GM19372 (cell line): ENCODE results near the gene GABPB1.
"Not testable (repeated sequence)": the region's sequence is repeated elsewhere in the genome, so short reads cannot be mapped to it uniquely, and the experiment has no call there.

ENCODE experiments used
- ATAC-seq: cut with Tn5 transposase; IDR thresholded peaks from one replicate; pipeline ENCODE4 v1.9.1; 2021; ENCODE audit warnings: mild to moderate bottlenecking, low read depth, moderate library complexity; ENCODE audit not compliant: unreplicated experiment

Gene GABPB1

DNA sequence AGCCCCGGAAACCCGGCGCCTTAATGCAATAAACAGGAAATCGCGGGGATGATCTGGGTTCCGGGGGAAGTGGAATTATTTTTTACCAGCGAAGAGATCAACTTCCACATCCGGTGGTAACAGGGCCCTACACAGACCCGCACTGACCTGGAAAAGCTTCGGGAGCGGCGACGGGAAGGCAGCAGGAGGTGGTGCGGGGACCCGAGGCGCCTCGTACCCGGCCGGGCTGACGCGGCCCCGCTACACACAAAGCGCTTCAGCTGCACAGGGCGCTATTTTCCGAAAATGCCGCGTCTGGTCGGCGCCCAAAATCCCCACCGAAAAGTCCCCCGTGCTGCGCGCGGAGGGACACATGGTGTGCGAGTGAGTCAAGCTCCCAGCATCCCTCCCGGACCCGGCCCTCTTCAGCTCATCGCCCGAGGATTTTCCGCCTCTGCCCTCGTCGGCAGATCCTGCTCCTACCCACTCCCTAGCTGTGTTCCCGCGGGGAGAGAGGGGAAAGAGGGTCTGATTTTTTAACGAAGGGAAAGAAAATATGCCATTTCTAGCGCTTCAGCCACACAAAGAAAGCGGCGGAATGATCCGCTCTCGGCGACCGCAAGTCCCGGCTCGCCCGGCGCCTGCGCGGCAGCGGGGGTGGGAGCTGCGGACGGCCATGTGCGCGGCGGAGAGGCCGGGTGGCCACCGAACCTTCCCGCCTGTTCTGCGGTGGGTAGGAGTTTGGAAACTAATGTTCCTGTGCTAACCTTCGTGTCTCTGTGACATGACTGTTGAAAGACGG, at the start of gene GABPB1:
Gene GABPB1 (minus strand): TSS at position 361 of the 781 bp plus-strand sequence. CDS start 45,400 bp downstream, outside the sequence.
- peak; percentile 41 for ATAC-seq

DNA sequence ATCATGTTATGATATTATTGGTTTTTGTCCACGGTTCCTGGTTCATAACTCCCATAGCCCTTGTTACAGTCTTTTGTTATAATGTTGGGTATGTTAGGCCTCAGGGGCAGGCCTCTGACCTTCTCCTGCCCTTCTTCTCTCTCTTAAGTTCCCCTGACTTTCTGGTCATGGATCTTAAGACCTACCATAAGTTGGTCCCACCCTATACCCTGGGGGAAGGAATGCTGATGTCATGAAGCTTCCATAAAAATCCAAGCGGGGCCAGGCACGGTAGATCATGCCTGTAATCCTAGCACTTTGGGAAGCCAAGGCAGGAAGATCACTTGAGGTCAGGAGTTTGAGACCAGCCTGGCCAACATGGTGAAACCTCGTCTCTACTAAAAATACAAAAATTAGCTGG, 36.6 kb upstream of the GABPB1 start:
- ATAC-seq: not testable (repeated sequence)

DNA sequence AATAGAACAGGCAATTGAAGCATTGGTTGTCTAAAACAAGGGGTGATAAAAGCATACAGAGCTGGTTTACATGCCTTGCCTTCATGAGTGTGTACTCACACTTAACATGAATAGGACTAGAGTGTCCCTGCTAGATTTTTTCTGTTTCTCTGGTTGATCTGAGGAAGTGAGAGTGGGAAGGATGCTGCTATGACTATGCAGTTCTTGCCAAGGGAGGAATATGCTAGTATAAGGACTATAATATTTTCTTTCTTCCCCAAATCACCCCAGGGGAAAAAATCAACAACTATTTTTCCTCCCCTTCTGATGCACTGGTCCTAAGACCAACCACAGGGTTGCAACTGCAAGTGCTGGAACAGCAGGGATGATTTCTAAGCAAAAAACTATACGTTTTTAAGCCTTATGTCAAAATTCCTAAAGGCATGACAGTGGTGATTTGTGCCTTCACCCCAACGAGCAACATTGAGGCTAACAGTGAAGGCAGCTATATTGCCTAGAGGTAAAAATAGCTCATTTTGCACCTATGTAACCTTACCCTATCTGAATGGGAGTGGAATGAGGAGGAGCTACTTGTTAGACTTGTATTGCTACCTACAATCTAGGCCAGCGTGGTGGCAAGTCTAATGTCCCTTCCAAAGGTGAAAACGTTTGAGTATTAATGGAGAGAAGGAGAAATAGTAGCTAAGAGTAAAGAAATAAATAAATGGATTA, 35.7 kb upstream of the GABPB1 start:
- ATAC-seq: peak; percentile 65

- not testable (repeated sequence) for ATAC-seq
Measured at GRCh38 chr15:50382408-50382807, 27.4 kb upstream of the GABPB1 start.

GRCh38 chr15:50381438-50381837, 26.4 kb upstream of the GABPB1 start:
- no peak for ATAC-seq

- ATAC-seq: no peak
Measured at GRCh38 chr15:50380089-50380488, 25.1 kb upstream of the GABPB1 start.

GRCh38 chr15:50379413-50379812, 24.4 kb upstream of the GABPB1 start:
- ATAC-seq: not testable (repeated sequence)

GRCh38 chr15:50378776-50379175, 23.8 kb upstream of the GABPB1 start:
- no peak for ATAC-seq

DNA sequence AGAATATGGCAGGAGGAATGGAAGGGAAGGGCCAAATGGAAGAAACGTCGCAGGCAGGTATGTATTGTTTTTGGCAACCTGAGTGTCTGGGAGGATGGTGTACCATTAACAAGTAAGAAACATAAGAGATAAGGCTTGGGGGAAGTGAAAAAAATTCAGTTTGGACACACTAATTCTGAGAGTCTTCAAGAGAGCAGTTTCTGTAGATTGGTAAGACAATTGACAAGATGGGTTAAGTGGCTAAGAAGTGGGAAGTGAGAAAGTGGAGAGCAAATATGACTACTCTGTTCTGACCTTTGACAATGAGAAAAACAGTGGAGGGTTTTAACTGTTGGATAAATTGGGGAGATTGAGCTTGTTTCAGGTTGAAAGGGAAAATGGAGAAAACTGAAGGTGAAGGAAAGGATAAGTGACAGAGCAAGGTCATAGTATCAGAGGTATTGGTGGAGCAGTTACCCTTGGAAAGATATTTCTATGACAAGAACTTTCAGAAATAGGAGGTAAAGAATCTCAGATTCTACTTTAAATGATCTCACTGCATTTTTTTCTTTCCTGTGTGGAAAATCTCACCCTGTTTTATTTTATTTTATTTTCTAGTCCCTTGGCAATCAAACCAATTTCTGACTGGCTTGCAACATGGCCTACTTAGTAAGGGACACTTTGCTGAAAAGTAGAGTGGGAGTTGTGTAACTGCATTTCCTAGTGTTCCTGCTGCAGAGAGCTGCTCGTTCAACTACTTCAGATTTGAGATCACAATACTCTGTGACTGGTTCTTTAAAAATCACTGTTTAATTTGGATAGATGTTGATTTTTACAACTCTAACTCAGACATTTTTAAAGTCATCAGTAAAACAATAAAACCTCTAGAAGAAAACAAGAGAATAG, 23.1 kb upstream of the GABPB1 start:
- peak; percentile 98 for ATAC-seq

GRCh38 chr15:50369564-50369963, 14.6 kb upstream of the GABPB1 start:
- not testable (repeated sequence) for ATAC-seq

- ATAC-seq: no peak
Measured at GRCh38 chr15:50365971-50366370, 11.0 kb upstream of the GABPB1 start.

DNA sequence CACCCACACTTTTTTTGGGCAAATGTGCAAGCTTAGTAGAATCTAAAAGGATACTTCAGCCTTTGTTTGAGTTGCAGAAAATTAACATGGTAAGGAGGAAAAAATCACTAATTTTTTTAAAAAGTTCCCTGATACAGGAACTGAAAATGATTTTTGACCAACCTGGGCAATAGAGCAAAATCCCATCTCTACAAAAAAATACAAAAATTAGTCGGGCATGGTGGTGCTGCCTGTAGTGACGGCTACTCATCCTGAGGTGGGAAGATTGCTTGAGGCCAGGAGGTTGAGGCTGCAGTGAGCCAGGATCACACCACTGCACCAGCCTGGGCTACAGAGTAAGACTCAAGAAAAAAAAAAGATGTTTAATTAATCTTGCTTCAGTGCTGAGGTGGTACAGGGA, 10.6 kb upstream of the GABPB1 start:
- no peak for ATAC-seq

GRCh38 chr15:50363612-50364011, 8.6 kb upstream of the GABPB1 start:
- ATAC-seq: no peak

DNA sequence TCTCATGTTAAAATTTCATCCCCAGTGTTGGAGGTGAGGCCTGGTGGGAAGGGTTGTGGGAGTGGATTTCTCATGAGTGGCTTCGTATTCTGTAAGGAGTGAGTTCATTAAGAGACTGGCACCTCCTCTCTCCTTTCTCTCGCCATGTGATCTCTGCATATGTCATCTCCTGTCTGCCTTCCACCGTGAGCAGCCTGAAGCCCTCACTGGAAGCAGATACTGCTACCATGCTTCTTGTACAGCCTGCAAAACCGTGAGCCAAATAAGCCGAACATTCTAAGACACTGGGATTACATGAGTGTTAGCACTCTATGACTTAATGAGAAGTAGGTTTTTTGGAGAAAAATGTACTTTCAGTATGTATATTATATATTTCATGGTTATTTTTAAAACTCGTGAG, 6.8 kb upstream of the GABPB1 start:
- no peak for ATAC-seq

DNA sequence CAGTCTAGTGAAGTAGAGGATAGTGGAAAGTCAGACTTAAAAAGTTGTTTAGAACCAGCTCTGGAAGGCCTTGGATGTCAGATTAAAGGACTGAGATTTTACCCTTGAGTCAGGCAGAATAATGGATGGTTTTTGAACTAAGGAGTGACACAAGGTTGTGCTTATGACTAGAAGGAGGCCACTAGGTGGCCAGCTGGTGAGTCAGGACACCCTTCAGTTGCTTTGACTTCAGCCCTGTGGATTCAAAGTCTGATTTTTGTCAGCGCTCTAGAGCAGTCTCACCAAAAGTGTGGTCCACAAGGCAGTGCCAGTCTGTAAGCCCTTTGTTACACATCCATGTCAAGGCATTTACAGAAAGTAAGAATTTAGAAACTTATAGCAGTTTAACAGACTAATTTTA, 3.8 kb upstream of the GABPB1 start:
- ATAC-seq: no peak

GRCh38 chr15:50355980-50356379, 982 bp upstream of the GABPB1 start:
- ATAC-seq: no peak

GRCh38 chr15:50355619-50355905, 564 bp upstream of the GABPB1 start:
- ATAC-seq: no peak

DNA sequence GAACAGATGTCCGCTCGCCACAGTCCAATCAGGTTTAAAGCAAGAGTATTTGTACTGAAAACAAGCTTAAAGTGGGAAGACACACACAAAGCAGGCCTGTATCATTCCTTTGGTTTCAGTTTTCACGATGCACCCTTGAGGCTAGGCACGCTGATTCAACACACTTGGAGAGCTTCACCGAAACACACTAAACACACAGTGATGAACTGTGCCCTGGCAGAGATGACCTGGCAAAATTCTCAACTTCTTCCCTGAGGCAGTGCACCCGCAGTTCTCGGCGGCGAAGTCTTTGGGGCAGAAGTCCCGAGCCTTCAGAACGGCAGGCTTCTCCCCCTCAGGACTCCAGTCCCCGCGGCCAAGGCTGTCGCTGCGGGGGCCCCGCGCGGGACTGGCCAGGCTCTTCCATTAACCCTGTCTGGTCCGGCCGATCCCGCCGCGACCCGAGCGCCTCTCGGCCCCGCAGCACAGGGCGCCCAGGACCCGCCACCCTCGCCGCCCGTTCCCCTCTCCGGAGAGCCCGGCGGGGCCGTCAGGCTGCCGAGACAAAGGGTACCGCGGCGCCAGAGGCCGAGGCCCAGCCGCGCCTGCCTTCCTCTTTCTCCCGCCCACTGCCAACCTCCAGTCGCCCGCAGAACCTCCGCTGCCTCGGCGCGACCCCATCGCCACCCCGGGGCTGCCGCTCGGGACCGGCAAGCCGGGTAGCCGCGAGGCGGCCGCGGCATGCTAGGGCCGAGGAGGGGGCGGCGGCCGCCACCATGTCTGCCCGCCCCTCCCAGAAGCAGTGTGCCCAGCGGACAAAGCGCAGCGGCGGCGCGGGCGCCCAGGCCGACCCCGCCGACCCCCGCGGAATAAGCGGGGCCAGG, 792 bp downstream of the GABPB1 start:
- peak; percentile 32 for ATAC-seq

DNA sequence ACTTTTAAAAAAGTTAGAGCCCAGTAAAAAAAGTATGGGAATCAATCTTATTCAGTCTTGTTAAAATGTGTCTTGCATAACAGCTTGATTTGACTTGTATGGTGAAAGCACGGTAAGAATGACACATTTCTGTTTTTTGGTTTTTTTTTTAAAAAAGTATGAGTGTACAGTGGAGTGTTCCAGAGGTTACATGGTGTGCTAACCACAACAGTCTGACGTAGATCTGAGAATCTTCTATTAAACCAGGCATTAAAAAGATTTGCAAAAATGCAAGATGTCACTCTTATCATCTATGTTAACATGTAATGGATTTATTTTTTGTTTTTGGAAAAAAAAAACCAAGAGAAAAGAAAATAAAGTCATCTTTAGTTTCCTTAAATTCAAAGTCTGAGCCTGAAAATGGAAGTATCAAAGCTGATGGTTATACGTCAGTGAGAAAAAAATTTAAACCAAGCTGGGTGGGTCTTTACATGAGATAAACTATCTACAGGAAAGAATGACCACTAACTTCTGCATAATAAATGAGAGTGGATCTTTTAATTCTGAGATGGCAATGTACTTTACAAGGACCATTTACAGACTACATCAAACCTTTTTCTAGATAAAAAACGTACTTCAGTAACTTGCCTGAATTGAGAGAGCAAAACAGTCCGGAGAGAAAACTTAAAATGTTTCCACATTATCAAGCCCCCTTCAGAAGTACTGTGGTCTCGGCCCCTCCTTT, 1.6 kb downstream of the GABPB1 start:
- ATAC-seq: no peak

- no peak for ATAC-seq
Measured at GRCh38 chr15:50350621-50351020, 4.4 kb downstream of the GABPB1 start.
